Astrocyte (in vitro differentiated cells and primary cell): ENCODE measurements around the gene SLC25A47. TPM values are rescaled to one million over a fixed set of nuclear protein-coding genes. Genes with fewer than 3 reads are reported as not detected.

Source experiments
- DNase-seq: peaks from one replicate; pipeline ENCODE4 v3.0.0-alpha.2; 2010; ENCODE audit warnings: low read depth
- FAIRE-seq: peaks from 2 replicates; lab custom pipeline; 2011; peaks lifted over from hg19 to GRCh38; lab: Jason Lieb, UNC
- H2AFZ ChIP-seq: 2 replicates; pipeline ENCODE4 v1.6.0; 2012; ENCODE audit warnings: low read depth, low read length, inconsistent platforms
- H3K27ac ChIP-seq: 2 replicates; pipeline ENCODE4 v1.5.1; 2011; ENCODE audit warnings: low read depth, low read length, inconsistent platforms
- H3K27me3 ChIP-seq: 2 replicates; pipeline ENCODE4 v1.6.0; 2011; ENCODE audit warnings: low read length, inconsistent platforms; ENCODE audit not compliant: insufficient read depth
- H3K36me3 ChIP-seq: 2 replicates; pipeline ENCODE4 v1.5.1; 2011; ENCODE audit warnings: low read length, inconsistent platforms; ENCODE audit not compliant: insufficient read depth
- H3K4me1 ChIP-seq: 2 replicates; pipeline ENCODE4 v1.5.1; 2011; ENCODE audit warnings: low read length, inconsistent platforms; ENCODE audit not compliant: insufficient read depth
- H3K4me2 ChIP-seq: 2 replicates; pipeline ENCODE4 v1.6.0; 2012; ENCODE audit warnings: low read length, inconsistent platforms
- H3K4me3 ChIP-seq: 2 replicates; pipeline ENCODE4 v1.5.1; 2011; ENCODE audit warnings: low read depth, mild to moderate bottlenecking, low read length, inconsistent platforms; ENCODE audit not compliant: insufficient read depth
- H3K79me2 ChIP-seq: 2 replicates; pipeline ENCODE4 v1.6.0; 2012; ENCODE audit warnings: mild to moderate bottlenecking, low read length, inconsistent platforms; ENCODE audit not compliant: insufficient read depth
- H3K9ac ChIP-seq: 2 replicates; pipeline ENCODE4 v1.6.0; 2012; ENCODE audit warnings: mild to moderate bottlenecking, low read length, inconsistent platforms
- H3K9me3 ChIP-seq: 2 replicates; pipeline ENCODE4 v1.5.1; 2012; ENCODE audit warnings: low read depth, mild to moderate bottlenecking, low read length, inconsistent platforms; ENCODE audit not compliant: insufficient read depth
- H4K20me1 ChIP-seq: 2 replicates; pipeline ENCODE4 v1.6.0; 2012; ENCODE audit warnings: low read length, inconsistent platforms; ENCODE audit not compliant: insufficient read depth
- H3K27ac Mint-ChIP-seq: one replicate; pipeline ENCODE4 v1.8.0; 2021; ENCODE audit warnings: mild to moderate bottlenecking, mixed read lengths; ENCODE audit not compliant: unreplicated experiment
- H3K27me3 Mint-ChIP-seq: one replicate; pipeline ENCODE4 v1.8.0; 2021; ENCODE audit warnings: low read depth, mixed read lengths; ENCODE audit not compliant: unreplicated experiment
- H3K36me3 Mint-ChIP-seq: one replicate; pipeline ENCODE4 v1.8.0; 2021; ENCODE audit warnings: low read depth, mixed read lengths; ENCODE audit not compliant: unreplicated experiment
- H3K4me1 Mint-ChIP-seq: one replicate; pipeline ENCODE4 v1.8.0; 2021; ENCODE audit warnings: low read depth, mixed read lengths; ENCODE audit not compliant: unreplicated experiment
- H3K4me3 Mint-ChIP-seq: one replicate; pipeline ENCODE4 v1.8.0; 2021; ENCODE audit warnings: mild to moderate bottlenecking, moderate library complexity, mixed read lengths; ENCODE audit not compliant: unreplicated experiment
- H3K9me3 Mint-ChIP-seq: one replicate; pipeline ENCODE4 v1.8.0; 2021; ENCODE audit warnings: mild to moderate bottlenecking, mixed read lengths; ENCODE audit not compliant: unreplicated experiment
- EZH2 ChIP-seq: IDR thresholded peaks from 2 replicates; pipeline ENCODE4 v1.6.1; 2012; ENCODE audit warnings: mild to moderate bottlenecking, low read length, inconsistent platforms; ENCODE audit not compliant: insufficient read depth
- total RNA-seq: library from RNA; stranded (reverse); gene quantifications from 2 replicates; pipeline ENCODE4 v1.2.1, GENCODE V29; 2021
- TF ChIP-seq, protein P1 (sequence below): IDR thresholded peaks from 2 replicates; pipeline ENCODE4 v1.5.1; 2011; ENCODE audit warnings: low read depth, mild to moderate bottlenecking, inconsistent platforms, low read length, moderate library complexity; ENCODE audit not compliant: insufficient read depth

The SLC25A47 gene
- total RNA-seq, 1 donor from 2014 or later, result not detected

GRCh38 chr14:100320157-100320856, 2.8 kb upstream of the SLC25A47 start:
- peaks cover 33% of the 10 kb centered on the region for H3K27me3 Mint-ChIP-seq
- no peaks in the 10 kb centered on the region for H4K20me1 ChIP-seq

GRCh38 chr14:100321473-100322137, 1.5 kb upstream of the SLC25A47 start:
- no peaks in the 10 kb centered on the region for H3K27me3 ChIP-seq
- Mint-ChIP-seq H3K4me1 (no peaks in the 10 kb centered on the region), H3K27me3 (peaks cover 41% of the 10 kb centered on the region), H3K4me3 (no peak overlapping the region), H3K36me3 (no peaks in the 10 kb centered on the region), H3K27ac (no peak overlapping the region), H3K9me3 (no peaks in the 10 kb centered on the region)
- no peak for FAIRE-seq
- no peak overlapping the region for H3K4me3 ChIP-seq
- TF ChIP-seq, protein P1, sequence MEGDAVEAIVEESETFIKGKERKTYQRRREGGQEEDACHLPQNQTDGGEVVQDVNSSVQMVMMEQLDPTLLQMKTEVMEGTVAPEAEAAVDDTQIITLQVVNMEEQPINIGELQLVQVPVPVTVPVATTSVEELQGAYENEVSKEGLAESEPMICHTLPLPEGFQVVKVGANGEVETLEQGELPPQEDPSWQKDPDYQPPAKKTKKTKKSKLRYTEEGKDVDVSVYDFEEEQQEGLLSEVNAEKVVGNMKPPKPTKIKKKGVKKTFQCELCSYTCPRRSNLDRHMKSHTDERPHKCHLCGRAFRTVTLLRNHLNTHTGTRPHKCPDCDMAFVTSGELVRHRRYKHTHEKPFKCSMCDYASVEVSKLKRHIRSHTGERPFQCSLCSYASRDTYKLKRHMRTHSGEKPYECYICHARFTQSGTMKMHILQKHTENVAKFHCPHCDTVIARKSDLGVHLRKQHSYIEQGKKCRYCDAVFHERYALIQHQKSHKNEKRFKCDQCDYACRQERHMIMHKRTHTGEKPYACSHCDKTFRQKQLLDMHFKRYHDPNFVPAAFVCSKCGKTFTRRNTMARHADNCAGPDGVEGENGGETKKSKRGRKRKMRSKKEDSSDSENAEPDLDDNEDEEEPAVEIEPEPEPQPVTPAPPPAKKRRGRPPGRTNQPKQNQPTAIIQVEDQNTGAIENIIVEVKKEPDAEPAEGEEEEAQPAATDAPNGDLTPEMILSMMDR, result no peak
- TF ChIP-seq EZH2, result no peak
- no peaks in the 10 kb centered on the region for H3K36me3 ChIP-seq
- no peak overlapping the region for H2AFZ ChIP-seq
- no peaks in the 10 kb centered on the region for H4K20me1 ChIP-seq
- no peak overlapping the region for H3K4me2 ChIP-seq
- H3K9me3 ChIP-seq, result no peaks in the 10 kb centered on the region
- H3K79me2 ChIP-seq, result no peaks in the 10 kb centered on the region
- no peak overlapping the region for H3K9ac ChIP-seq
- no peaks in the 10 kb centered on the region for H3K4me1 ChIP-seq
- no peak overlapping the region for H3K27ac ChIP-seq
- no peak for DNase-seq

More at GRCh38 chr14:100320157-100320856, 2.8 kb upstream of the SLC25A47 start:
- Mint-ChIP-seq H3K36me3 (no peaks in the 10 kb centered on the region), H3K9me3 (no peaks in the 10 kb centered on the region), H3K27ac (no peak overlapping the region), H3K4me3 (peak overlapping the region; percentile 23), H3K4me1 (no peaks in the 10 kb centered on the region)
- Histone ChIP-seq H3K27me3 (no peaks in the 10 kb centered on the region), H3K4me2 (no peak overlapping the region), H3K27ac (no peak overlapping the region), H3K79me2 (no peaks in the 10 kb centered on the region), H3K4me1 (no peaks in the 10 kb centered on the region), H3K9me3 (no peaks in the 10 kb centered on the region), H3K9ac (no peak overlapping the region), H3K4me3 (no peak overlapping the region), H2AFZ (no peak overlapping the region), H3K36me3 (no peaks in the 10 kb centered on the region)
- FAIRE-seq, result no peak
- no peak for DNase-seq
- no peak for TF ChIP-seq EZH2
- TF ChIP-seq, protein P1, result no peak
